ENCODE results near the gene BTBD7. TPM values are rescaled to one million over a fixed set of nuclear protein-coding genes. Genes with fewer than 3 reads are reported as not detected.

The BTBD7 gene
- total RNA-seq, 2 experiments from 2014 or later: 12.5 to 12.6 TPM

DNA sequence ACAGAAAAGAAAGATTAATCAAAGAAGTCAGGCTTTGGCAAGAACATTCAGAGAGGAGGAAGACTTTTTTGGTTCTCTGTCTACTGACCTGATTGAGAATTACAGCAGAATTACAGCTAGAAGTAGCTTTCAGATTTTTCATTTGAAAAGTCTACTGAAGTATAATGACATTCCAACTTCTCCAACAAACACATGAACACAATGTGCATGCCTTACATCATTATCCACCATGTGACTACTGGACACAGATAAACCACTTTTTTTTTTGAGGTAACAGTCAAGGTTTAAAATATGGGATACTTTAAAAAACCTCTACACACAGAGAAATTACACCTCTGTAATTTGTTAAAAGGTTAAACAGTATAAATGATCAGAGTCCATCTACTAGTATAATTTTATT lies 12.3 kb downstream of the BTBD7 start:
- H3K4me1 ChIP-seq (ENCODE audit: insufficient read depth, low read length): peaks cover 2% of the 10 kb centered on the region
- ChIA-PET POLR2A (no interaction called here), CTCF (interaction anchor here (0.6 kb wide), 1 partner anchor 10 kb away, joined by 3 read pairs; no protein-coding TSS in a partner anchor)
- no peak overlapping the region for H3K4me3 Mint-ChIP-seq
- TF ChIP-seq, protein P1, sequence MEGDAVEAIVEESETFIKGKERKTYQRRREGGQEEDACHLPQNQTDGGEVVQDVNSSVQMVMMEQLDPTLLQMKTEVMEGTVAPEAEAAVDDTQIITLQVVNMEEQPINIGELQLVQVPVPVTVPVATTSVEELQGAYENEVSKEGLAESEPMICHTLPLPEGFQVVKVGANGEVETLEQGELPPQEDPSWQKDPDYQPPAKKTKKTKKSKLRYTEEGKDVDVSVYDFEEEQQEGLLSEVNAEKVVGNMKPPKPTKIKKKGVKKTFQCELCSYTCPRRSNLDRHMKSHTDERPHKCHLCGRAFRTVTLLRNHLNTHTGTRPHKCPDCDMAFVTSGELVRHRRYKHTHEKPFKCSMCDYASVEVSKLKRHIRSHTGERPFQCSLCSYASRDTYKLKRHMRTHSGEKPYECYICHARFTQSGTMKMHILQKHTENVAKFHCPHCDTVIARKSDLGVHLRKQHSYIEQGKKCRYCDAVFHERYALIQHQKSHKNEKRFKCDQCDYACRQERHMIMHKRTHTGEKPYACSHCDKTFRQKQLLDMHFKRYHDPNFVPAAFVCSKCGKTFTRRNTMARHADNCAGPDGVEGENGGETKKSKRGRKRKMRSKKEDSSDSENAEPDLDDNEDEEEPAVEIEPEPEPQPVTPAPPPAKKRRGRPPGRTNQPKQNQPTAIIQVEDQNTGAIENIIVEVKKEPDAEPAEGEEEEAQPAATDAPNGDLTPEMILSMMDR (IDR thresholded peaks at IDR 0.05): no peak
- no peak overlapping the region for H3K27ac Mint-ChIP-seq
- intact Hi-C loops (cut with DNase I, micrococcal nuclease): no loop called here
- H3K36me3 Mint-ChIP-seq (ENCODE audit: low read depth): peaks cover 27% of the 10 kb centered on the region
- no peaks in the 10 kb centered on the region for H3K27me3 ChIP-seq (ENCODE audit: control insufficient read depth in 1 of 2, insufficient read depth in 2 of 2, low read length in 2 of 2)
- no peaks in the 10 kb centered on the region for H3K9me3 Mint-ChIP-seq
- peaks cover 64% of the 10 kb centered on the region for H3K4me1 Mint-ChIP-seq (ENCODE audit: low read depth)
- ATAC-seq (ENCODE audit: poor library complexity): no peak
- H3K27me3 Mint-ChIP-seq: no peaks in the 10 kb centered on the region
- H3K9me3 ChIP-seq (ENCODE audit: control insufficient read depth in 1 of 2, insufficient read depth in 1 of 2, low read length in 2 of 2): no peaks in the 10 kb centered on the region
- peaks cover 6% of the 10 kb centered on the region for H3K36me3 ChIP-seq (ENCODE audit: insufficient read depth, low read length)
- no peak overlapping the region for H3K4me3 ChIP-seq (ENCODE audit: low read length)
- no peak for DNase-seq
- no peak overlapping the region for H3K27ac ChIP-seq (ENCODE audit: low read depth in 1 of 2, low read length in 2 of 2)

DNA sequence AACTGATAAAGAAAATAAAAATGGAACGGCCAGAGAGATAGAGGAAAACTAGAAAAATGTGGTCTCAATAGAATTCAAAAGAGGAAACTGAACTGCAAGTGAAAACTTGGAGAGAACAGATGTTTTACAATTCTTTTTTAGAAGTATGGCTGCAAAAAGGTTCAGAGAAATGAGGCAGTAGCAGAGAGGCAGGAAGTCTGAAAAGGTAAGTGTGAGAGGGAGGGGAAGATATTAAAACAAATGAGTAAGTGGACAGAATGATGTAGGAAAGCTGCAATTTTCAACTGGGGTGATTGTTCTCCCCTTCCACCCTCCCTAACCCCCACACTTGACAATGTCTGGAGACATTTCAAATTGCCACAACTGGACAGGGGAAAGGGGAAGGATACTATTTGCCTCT lies 12.9 kb downstream of the BTBD7 start:
- Histone ChIP-seq H3K9me3 (ENCODE audit: control insufficient read depth in 1 of 2, insufficient read depth in 1 of 2, low read length in 2 of 2) (no peaks in the 10 kb centered on the region), H3K27me3 (ENCODE audit: control insufficient read depth in 1 of 2, insufficient read depth in 2 of 2, low read length in 2 of 2) (no peaks in the 10 kb centered on the region), H3K4me3 (ENCODE audit: low read length) (no peak overlapping the region), H3K36me3 (ENCODE audit: insufficient read depth, low read length) (peaks cover 6% of the 10 kb centered on the region), H3K4me1 (ENCODE audit: insufficient read depth, low read length) (peaks cover 2% of the 10 kb centered on the region), H3K27ac (ENCODE audit: low read depth in 1 of 2, low read length in 2 of 2) (no peak overlapping the region)
- no peaks in the 10 kb centered on the region for H3K9me3 Mint-ChIP-seq
- H3K4me3 Mint-ChIP-seq: no peak overlapping the region
- POLR2A ChIA-PET: no interaction called here
- intact Hi-C loops (cut with DNase I, micrococcal nuclease): no loop called here
- TF ChIP-seq, protein P1 (IDR thresholded peaks at IDR 0.05): no peak
- no peak for ATAC-seq (ENCODE audit: poor library complexity)
- peaks cover 64% of the 10 kb centered on the region for H3K4me1 Mint-ChIP-seq (ENCODE audit: low read depth)
- H3K36me3 Mint-ChIP-seq (ENCODE audit: low read depth): peaks cover 22% of the 10 kb centered on the region
- no peak for DNase-seq
- H3K27ac Mint-ChIP-seq: no peak overlapping the region
- CTCF ChIA-PET: interaction anchor here (0.6 kb wide), 1 partner anchor 10 kb away, joined by 3 read pairs; no protein-coding TSS in a partner anchor
- no peaks in the 10 kb centered on the region for H3K27me3 Mint-ChIP-seq

DNA sequence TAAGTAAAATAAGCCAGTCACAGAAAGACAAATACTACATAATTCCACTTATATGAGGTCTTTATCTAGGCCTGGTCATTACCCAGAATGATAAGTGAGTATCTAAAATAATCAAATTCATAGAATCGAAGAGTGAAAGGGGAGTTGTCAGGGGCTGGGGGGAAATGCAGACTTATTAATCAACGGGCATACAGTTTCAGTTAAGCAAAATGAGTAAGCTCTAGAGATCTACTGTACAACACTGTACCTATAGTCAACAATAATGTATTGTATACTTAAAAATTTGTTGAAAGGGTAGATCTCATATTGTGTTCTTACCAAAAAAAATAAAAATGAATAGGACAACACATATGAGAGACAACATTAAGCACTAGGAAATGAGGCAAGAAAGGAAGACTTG lies 13.3 kb downstream of the BTBD7 start:
- Mint-ChIP-seq H3K27ac (no peak overlapping the region), H3K4me3 (no peak overlapping the region), H3K4me1 (ENCODE audit: low read depth) (peaks cover 60% of the 10 kb centered on the region), H3K9me3 (no peaks in the 10 kb centered on the region), H3K36me3 (ENCODE audit: low read depth) (peaks cover 17% of the 10 kb centered on the region), H3K27me3 (no peaks in the 10 kb centered on the region)
- DNase-seq (no peak), ATAC-seq (ENCODE audit: poor library complexity) (no peak)
- TF ChIP-seq, protein P1 (IDR thresholded peaks at IDR 0.05): no peak
- no peak overlapping the region for H3K4me3 ChIP-seq (ENCODE audit: low read length)
- peaks cover 2% of the 10 kb centered on the region for H3K4me1 ChIP-seq (ENCODE audit: insufficient read depth, low read length)
- H3K36me3 ChIP-seq (ENCODE audit: insufficient read depth, low read length): peaks cover 4% of the 10 kb centered on the region
- H3K27me3 ChIP-seq (ENCODE audit: control insufficient read depth in 1 of 2, insufficient read depth in 2 of 2, low read length in 2 of 2): no peaks in the 10 kb centered on the region
- H3K9me3 ChIP-seq (ENCODE audit: control insufficient read depth in 1 of 2, insufficient read depth in 1 of 2, low read length in 2 of 2): no peaks in the 10 kb centered on the region
- H3K27ac ChIP-seq (ENCODE audit: low read depth in 1 of 2, low read length in 2 of 2): no peak overlapping the region
- CTCF ChIA-PET: no interaction called here
- intact Hi-C loops (cut with DNase I, micrococcal nuclease): no loop called here
- POLR2A ChIA-PET: interaction anchor here (0.6 kb wide), 1 partner anchor 307 kb away, joined by 3 read pairs; no protein-coding TSS in a partner anchor
